GM13976 (cell line): ENCODE data around the gene TCFL5.

Experiments
- DNase-seq: peaks from one replicate; pipeline ENCODE4 v3.0.0; 2012; ENCODE audit warnings: low spot score
- in situ Hi-C: fragments of 300-500 bp; cut with MboI; formaldehyde crosslinking; loops from one replicate; pipeline ENCODE4 v1.12.0; 2022; ENCODE audit warnings: low sequenced_read_pairs, mixed read lengths, inconsistent platforms; ENCODE audit not compliant: unreplicated experiment
- TF ChIP-seq, protein P1 (sequence below): IDR thresholded peaks from 2 replicates; pipeline ENCODE4 v1.5.1; 2012; ENCODE audit warnings: borderline replicate concordance, mild to moderate bottlenecking; ENCODE audit not compliant: insufficient read depth; ENCODE audit errors: extremely low read depth, missing control alignments, control extremely low read depth

The TCFL5 gene

DNA sequence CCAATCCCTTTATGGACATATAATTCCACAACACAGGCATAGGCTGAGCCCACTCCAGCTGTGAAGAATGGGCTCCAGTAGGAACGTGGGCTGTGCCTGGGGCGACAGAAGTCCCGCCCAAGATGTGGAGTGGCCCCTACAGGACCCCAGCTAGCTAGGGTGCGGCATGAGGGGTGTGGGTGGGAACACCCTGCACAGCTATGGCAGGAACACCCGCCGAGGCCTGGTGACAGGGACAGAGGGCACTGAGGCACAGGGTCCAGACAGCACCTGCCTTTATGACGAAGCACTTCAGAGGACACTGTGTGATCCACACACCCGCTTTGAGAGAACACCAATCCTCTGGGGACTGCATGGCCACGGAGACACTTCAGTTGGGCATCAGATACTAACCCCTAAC, 28.2 kb upstream of the TCFL5 start:
- in situ Hi-C loops: no loop called here
- TF ChIP-seq, protein P1, sequence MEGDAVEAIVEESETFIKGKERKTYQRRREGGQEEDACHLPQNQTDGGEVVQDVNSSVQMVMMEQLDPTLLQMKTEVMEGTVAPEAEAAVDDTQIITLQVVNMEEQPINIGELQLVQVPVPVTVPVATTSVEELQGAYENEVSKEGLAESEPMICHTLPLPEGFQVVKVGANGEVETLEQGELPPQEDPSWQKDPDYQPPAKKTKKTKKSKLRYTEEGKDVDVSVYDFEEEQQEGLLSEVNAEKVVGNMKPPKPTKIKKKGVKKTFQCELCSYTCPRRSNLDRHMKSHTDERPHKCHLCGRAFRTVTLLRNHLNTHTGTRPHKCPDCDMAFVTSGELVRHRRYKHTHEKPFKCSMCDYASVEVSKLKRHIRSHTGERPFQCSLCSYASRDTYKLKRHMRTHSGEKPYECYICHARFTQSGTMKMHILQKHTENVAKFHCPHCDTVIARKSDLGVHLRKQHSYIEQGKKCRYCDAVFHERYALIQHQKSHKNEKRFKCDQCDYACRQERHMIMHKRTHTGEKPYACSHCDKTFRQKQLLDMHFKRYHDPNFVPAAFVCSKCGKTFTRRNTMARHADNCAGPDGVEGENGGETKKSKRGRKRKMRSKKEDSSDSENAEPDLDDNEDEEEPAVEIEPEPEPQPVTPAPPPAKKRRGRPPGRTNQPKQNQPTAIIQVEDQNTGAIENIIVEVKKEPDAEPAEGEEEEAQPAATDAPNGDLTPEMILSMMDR: no peak
- DNase-seq: no peak

DNA sequence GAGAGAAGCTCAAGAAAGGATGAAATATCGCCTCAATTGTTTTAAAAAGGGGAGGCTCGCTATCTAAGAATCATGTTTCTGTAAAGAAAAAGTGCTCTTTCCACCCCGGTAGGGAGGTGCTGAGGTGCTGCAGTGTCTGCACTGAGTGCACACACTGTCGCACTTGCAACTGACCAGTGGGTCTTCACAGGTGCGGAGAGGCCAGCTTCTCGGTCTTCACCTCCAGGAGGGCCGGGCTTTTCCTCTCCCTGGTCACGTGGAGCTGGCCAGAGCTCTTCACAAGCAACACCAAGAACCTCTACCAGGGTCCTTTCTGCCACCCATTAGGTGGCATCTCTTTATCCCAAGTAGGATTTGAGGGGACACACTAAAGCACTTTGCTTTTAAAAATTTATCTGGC, 27.8 kb upstream of the TCFL5 start:
- in situ Hi-C loops: no loop called here
- TF ChIP-seq, protein P1: no peak
- no peak for DNase-seq

DNA sequence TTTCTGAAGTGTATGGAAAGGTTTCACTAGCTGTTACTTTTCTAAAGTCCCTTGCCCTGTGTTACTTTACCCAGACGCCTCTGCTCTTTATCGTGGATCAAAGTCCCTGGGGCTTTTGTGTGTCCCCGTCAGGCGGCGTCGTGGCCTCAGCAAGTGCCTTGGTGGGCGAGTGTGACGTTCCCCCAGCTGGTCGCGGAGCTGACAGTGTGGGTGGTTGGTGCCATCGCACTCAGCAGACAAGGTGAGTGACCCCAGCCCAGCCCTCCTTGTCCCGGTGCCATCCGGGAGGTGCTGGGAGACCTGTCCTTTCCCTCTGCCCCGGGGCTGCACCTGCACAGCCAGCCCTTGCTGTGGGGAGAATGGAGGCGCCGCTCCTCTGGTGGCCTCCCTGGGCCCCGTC, 27.3 kb upstream of the TCFL5 start:
- TF ChIP-seq, protein P1: no peak
- in situ Hi-C loops: no loop called here
- DNase-seq: no peak

DNA sequence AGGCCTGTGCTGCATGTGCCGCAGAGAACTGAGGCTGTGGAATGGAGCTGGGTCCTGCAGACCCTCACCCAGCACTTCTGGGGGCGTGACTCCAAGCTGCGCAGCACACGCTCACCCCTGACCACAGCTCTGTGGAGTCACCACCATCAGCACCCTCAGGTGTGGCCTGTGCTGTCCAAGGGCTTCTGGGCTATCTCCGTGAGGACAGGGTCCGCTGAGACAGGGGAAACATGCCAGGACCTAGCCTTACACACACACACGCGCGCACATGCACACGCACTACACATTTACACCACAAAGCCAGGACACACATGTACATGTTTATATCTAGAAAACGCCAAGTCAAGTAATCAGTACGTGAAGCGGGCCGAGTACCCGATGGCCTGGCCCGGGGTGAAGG, 26.8 kb upstream of the TCFL5 start:
- TF ChIP-seq, protein P1: no peak

DNA sequence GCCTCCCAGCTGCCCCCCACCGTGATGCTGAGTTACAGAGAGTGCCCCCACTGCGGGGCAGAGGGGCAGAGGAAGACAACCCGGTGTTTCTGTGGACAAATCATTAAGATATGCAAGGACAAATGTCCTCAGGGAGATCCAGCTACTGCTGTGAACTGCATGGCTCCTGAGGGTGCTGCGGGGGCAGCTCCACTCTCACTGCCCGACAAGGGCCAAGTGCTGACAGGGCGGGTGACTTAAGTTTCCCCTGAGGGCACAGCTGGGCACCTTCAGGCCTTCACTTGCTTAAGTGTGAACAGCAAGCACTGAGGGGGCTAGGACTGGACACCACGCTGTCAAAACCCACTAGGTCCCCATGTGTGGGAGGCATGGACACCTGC, 26.2 kb upstream of the TCFL5 start:
- TF ChIP-seq, protein P1: no peak
- in situ Hi-C loops: no loop called here
- no peak for DNase-seq

More for the DNA sequence above, 26.8 kb upstream of the TCFL5 start:
- DNase-seq: no peak
- in situ Hi-C loops: no loop called here

DNA sequence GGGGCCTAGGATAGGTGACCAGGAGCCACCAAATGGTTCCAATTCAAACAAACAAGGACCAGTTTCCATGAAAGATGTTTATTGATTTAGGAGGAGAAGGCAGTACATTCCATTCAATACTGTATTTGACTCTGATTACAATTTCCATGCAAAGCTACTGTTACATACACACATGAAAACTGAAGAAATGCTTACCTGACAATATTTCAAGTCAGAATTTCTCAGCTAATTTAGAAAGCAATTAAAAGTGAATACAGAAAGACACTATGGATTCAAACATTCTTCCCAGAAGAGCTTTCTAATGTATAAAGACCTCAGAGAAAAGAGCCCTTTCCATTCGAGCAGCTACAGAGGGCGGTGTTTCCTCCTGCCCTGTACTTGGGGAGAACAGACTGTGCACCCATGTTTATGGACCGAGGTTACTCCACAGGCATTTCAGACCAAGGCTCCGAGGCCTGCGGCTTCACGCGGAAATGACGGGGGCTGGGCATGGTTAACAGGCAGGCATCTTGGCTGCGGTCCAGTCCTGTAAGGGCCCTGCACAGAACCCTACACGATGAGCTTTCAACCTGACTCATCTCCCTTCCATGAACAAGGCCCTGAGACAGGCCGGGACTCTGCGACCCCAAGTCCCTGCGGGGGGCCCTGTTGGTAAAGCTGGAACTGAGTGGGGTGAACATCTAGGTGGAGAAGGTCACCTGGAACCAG, 25.7 kb upstream of the TCFL5 start:
- no peak for DNase-seq
- in situ Hi-C loops: no loop called here
- TF ChIP-seq, protein P1: no peak
